Fibroblast of skin of right biceps (primary cell): Measurements from ENCODE around the gene KIF3B.
"Not testable (repeated sequence)": the region's sequence is repeated elsewhere in the genome, so short reads cannot be mapped to it uniquely, and the experiment has no call there.

Experiments used
- DNase-seq: peaks from one replicate; pipeline ENCODE4 v3.0.0-alpha.2; 2013

KIF3B gene

DNA sequence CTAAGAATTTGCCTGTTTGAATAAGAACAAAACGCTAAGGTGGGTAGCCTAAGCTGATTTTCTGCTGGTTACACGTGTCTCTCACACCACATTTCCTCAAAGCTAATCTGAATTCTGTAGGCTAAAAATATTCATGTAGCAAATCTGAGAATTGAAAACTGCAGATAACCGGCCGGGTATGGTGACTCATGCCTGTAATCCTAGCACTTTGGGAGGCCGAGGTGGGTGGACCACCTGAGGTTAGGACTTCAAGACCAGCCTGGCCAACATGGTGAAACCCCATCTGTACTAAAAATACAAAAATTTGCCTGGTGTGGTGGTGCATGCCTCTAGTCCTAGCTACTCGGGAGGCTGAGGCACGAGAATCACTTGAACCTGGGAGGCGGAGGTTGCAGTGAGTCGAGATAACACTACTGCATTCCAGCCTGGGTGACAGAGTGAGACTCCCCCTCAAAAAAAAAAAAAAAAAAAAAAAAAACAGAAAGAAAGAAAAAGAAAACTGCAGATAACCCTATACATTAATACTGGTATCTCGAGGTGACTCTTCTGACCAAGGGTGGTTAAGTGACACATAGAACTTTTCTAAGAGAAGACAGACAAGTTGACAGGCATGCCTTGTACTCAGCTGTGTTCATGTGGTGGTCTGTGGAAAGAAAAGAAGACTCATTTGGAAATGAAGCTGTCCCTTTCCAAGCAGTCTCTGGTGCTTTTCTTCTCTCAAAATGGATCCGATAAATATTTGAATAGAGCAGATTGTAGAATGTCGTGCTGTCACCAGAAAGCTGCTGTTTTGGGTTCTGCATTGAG, 55.9 kb downstream of the KIF3B start:
- no peak for DNase-seq

DNA sequence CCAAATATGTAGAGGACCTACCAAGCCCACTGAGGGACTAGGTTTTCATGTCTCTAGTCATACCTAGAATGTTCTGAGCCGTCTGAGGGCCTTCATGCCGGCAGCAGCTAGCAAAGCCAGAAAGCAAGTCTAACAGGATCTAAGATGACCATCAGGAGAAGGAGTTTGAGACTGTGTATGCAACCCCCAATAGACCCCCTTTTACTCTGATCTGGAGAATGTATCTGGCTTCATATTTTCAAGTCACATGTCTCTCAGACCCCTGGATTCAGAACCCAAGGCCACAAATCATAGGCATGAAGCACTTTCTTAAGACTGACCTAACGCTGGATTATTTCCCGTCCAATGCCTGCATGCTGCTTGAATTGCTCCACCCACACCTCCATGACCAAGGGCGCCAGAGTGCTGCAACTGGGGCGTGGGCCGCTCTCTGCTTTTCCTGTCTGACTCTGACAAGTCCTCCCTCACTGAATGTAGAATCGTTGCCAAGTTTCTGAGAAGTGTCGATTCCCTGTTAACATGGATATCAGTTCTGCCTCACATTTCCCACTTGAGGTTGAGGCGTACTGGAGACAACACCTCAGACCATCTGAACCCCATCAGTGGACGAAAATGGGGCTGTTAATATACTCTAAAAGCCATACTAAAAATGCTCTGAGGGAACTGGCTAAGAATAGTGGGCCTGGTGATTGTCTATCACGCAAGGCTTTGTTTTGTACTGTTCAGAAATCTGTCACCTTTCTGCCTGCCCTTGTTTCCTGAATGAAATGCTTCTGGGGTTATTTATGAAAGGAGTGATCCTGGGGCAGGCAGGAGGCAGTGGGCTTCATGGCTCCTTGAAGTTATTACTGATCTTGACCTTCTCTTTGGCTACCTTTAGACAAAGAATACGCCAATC, 56.8 kb downstream of the KIF3B start:
- no peak for DNase-seq

DNA sequence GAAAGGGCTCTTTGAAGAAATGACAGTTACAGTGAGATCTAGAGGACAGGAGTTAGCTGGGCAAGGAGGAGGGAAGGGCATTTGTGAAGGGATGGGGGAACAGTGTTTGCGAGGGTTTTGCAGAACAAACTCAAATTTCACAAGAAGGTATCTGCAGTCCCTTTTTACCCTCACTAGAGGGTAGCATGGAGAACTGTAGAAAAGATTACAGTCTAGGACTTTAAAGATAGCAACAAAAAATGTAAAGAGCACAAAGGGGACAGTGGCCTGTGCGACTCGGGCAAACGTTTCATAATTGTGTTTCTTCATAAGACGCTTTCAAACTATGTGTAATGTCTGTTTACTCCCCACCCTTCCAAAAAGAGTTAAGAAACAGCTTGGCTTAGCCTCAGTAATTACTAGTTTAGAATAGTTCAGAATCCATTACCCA, 59.5 kb downstream of the KIF3B start:
- peak; percentile 45 for DNase-seq

DNA sequence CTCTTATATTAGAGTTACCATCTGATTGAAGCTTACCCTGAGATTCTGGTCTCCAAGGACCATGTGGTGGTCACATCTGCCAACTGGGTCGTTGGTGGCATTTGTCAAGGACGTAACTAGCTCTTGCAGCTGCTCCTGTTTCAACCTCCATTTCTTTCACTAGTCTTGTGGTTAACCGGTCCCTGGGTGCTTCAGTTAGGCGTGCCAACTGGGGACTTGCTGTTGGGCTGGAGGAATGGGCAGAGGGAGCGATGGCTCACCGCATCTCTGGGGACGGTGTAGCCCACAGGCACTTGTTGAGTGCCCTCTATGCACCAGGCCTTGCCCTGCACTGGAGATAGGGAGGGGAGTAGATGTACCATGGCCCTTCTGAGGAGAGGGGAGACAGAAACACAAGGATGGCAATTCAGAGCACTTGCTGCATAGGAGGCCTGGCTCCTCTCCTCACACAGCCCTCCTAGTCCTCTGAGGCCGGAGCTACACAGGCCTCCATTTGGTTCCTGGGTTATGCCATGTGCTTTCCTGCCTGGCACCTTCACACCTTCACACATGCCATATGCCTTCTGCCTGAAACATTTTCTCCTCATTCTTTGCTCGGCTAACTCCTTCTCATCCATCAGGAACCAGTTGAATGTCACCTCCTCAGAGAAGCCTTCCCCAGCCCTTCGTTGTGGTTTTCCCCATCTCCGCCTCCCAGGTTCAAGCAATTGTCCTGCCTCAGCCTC, 60.6 kb downstream of the KIF3B start:
- DNase-seq: no peak

DNA sequence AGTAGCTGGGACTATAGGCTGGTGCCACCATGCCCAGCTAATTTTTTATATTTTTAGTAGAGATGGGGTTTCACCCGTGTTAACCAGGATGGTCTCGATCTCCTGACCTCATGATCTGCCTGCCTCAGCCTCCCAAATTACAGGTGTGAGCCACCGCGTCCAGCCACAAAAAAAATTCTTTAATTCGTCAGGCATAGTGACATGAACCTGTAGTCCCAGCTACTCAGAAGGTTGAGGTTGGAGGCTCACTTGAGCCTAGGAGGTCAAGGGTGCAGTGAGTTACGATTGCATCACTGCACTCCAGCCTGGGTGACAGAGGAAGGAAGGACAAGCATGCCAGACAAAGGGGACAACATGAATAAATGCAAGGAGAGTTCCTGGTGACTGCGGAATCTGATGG, 61.2 kb downstream of the KIF3B start:
- DNase-seq: no peak

DNA sequence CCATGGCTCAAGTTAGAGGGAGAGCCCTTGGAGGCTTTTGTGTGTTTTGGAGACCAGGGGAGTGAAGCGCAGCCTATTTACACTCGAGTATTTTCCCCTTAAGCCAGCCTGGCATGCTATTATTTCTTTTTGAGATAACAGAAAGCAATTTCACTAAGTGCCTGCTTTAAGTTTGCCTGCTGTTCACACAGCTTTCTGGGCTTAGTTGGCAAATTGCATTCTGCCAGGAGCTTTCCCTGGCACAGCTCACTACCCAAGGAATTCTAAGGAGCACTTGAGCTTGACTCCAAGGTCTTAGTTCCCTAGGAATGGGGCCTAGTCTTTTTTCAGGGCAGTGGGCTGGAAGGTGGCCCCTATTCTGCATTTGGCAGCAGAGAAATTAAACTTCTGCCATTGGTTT, 61.7 kb downstream of the KIF3B start:
- no peak for DNase-seq

DNA sequence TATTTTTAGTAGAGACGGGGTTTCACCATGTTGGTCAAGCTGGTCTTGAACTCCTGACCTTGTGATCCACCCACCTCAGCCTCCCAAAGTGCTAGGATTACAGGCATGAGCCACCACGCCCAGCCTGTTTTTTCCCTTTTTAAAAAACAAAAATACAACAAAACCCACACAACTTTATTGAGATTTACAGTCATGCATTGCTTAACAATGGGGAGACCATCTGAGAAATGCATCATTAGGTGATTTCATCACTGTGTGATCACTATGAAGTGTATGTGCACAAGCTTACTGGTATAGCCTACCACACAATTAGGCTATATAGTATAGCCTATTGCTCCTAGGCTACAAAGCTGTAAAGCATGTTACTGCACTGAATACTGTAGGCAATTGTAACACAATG, 63.6 kb downstream of the KIF3B start:
- DNase-seq: not testable (repeated sequence)

DNA sequence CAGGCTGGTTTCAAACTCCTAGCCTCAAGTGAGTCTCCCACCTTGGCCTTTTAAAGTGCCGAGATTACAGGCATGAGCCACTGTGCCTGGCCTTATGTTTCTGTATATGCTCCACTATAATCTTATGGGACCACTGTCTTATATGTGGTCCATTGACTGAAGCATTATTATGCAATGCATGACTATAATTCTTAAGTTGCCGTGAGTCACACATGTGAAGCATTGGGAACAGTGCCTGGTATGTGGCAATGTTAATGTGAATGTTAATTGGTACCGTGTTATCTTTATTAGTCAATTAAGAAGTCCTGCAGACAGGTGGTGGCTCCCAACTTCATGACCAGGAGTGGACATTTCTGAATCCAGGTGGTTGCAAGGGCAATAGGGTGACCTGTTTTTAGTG, 66.0 kb downstream of the KIF3B start:
- DNase-seq: peak; percentile 84

DNA sequence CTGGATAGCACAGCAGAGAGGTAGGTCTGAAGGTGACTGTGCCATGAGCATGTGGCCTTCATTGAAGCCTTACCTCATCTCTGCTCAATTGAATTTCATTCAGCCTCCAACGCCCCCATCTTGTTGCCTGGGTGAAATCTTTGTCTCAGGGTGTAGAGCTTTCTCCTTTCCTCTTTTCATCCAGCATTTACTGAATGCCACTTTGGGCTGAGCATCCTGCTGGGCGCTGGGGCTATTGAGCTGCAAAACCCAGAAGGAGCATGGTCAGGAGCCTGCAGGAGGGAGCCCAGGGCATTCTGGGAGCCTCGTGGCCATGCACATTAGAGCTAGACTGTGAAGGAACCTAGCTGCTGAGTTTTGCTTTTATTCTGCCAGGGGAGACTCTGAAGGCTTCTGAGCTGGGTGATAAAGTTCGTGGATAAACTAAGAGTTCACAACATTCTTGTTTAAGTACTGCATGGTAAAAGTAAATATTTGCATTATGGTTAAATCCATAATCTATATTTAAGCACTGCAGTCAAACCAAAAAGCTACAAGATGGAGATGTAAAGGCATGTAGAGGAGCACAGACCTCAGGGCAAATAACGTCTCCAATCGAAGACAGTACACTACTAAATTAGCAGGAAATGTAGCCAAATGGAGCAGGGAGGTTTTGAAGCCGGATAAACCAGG, 67.5 kb downstream of the KIF3B start:
- no peak for DNase-seq

DNA sequence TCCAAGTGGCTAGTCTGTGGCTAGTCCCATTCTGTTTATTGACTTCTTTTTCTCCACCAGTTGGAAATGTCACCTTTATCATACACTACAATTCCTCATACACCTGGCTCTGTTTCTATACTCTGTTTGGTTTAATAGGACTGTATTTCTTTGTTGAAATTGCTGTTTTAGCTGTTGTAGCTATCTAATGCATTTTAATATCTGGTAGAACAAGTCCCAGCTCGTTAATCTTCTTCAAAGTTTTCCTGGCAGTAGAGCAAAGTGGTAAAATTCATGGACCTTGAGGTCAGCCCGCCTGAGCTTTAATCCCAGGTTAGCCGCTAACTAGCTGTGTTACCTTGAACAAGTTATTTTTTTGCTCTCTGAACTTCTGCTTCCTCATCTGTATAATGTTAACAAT, 70.8 kb downstream of the KIF3B start:
- DNase-seq: no peak

DNA sequence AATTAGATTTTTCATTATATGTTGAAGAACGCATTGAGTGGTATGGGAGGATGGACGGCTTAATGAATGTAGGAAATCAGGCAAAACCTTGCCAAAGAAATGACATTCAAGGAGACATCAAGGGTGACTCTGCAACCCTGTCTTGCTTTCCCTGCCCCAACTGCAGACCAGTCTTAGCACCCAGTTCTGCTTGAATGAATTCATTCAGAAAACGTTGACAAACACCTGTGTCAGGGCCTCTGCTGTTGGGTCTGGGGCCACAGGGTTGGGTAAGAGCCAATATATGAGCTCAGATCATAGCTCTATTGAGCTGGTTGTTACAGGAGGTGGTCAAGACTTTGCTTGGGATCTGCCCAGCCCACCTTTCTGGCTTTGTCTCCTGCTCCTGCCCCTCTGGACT, 73.0 kb downstream of the KIF3B start:
- no peak for DNase-seq

DNA sequence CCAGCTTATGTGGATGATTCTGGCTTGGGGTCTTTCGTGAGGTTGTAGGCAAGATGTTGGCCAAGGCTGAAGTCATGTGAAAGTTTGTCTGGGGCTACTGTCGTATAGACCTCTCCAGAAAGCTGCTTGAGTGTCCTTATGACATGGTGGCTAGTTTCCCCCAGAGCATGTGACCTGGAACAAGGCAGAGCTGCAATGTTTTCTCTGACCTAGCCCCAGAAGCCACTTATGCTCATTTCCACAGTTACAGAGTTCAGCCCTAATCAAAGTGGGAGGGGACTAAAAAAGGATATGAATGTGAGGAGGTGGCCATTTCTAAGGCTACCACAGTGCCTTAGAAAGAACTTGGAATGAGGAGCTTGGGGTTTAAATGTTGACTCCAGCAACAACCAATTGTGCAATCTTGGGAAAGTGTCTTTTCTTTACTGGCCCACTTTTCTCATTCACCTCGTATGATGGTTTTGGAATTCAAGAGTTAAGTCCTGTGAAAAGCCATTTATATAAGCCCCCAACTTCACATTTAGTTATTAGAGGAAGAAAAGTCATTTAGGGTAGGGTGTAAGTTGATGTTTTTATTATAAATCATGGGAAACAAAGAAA, 74.8 kb downstream of the KIF3B start:
- no peak for DNase-seq

DNA sequence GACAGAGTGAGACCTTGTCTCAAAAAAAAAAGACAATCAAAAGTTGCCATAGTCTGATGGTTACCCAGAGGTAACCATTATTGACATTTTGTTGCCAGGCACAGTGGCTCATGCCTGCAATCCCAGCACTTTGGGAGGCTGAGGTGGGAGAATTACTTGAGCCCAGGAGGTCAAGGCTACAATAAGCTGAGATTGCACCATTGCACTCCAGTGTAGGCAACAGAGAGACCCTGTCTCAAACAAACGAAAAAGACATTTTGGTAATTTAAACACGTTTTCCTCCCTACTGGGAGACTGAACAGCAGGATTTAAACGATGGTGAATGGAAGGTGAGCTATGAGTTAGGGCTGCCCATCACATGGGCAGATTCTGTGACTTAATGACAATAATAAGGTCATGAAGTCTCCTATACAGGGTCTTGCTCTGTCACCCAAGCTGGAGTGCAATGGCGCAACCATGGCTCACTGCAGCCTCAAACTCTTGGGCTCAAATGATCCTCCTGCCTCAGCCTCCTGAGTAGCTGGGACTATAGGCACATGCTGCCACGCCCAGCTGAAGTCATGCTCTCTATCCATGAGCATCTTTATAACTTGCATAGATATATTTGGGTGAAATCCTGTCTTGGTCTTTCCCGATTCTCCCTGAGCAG, 76.5 kb downstream of the KIF3B start:
- DNase-seq: no peak

DNA sequence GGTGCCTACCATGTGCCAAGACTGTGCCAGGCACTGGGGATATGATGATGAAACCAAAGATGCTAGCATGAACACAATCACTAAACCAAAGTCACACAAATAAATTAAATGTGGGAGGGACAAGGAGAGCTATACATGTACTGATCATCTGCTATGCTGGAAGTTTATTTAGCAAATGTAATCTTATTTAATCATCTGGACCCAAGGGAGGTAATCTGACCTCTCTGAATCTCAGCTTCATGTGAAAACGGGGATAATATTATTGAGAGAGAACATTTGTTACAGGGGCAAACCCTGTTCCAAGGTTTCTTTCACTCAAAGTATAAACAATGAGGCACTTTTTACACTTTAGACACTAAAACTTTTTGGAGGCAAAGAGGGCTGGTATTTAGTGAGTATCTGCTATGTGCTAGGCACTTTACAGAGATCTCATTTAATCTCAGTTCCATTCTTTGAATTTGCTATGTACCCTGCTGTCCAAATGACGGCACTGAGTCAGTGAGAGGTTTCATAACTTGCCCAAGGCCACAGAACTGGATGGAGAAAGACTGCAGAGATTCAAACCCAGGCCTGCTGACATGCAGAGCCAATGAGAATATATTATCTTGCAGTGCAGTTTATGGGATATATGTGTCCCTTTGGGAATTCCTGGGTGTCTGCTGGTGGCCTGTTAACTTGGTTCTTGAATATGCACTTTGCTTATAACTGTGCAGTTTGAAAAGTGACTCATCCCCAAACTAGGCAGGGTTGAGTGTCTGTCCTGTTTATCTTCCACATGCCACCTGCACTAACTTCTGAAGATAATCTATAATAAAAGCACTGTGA, 77.4 kb downstream of the KIF3B start:
- peak; percentile 86 for DNase-seq

DNA sequence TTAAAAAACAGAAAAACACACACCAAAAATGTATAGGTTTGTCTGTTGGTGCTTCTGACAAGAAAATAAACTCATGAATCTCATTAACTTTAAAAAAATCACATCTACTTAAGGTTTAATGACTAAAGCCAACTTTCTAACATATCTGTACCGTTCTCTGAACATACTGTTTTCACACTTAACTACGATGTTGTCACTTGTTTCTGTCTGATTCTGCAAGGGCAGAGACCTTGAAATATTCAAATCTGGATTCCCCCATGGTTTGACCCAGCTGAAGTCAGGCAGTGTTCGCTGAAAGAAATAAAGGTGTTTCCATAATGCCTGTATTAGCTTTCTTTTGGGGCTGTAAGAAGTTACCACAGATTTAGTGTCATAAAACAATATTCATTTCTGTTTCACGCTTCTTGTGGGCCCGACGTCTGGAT, 78.0 kb downstream of the KIF3B start:
- no peak for DNase-seq

DNA sequence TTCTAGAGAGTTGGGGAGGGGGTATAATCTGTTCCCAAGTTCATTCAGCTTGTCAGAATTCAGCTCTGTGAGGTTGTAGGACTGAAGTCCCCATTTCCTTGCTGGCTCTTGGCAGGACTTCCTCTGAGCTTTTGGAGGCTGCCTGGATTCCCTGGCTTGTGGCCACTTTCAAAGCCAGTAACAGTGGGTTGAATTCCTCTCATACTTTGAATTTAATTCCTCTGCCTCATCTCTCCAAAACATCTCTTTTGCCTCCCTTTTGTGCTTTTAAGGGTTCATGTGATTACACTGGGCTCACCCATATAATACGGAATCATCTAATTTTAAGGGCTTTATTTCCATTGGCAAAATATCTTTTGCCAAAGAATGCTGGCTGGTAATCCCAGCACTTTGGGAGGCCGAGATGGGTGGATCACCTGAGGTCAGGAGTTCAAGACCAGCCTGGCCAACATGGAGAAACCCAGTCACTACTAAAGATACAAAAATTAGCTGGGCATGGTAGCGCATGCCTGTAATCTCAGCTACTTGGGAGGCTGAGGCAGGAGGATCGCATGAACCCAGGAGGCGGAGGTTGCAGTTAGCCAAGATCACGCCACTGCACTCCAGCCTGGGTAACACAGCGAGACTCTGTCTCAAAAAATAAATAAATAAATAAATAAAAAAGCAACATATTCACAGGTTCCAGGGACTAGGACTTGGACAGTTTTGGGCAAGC, 78.6 kb downstream of the KIF3B start:
- peak; percentile 90 for DNase-seq

DNA sequence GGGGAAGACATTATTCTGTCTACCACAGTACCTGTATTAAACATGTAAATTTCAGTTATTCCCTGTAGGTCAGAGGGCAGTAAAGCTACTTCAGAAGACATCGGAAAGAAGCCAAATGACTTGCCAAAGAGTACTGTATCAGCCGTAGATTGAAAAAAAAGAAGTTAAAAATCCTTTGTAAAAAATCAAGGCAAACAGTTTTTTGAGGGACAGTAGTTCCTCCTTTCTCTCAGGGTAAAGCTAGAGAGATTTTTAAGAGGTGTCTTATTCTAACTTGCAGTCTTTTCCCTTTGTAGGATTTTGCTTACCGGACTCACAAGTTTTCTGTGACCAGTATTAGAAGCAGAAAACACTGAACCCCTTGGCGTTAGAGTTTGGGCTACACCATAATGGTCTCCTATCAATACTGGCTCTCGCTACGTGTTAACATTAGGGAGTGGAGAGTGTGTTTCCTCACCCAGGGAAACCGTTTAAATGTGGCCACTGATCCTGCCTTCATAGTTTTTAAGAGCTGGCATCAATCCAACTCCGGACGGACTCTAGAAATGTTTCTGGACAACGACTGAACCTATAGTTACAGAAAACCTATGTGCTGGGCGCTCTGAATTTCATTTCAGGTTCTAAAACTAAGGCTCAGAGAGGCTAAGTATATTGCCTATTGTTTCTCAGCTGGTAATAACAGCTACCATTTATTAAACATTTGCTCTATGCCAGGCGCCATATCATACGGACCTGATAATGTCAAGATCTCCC, 79.3 kb downstream of the KIF3B start:
- DNase-seq: no peak

DNA sequence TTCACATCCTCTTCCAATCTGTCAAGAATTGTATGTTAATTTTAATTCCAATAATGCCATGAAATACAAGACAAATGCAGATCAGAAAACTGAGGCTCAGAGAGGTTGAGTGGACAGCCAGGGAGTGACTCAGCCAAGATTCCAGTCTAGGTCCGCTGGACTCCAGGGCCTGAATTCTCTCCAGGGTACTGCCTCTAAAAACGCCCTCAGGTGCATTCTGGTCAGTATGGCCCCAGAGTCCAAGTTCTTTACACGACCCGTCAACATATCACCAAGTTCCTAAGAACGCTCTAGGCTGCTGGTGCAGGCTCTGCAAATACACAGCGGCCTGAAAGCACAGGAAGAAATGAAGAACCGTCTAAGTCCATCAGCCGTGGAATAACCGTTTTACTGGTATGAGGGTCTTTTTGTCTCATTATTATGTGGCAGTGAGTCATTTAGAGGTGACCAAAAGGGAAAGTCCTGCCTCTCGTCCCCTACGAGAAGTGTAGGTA, 80.0 kb downstream of the KIF3B start:
- DNase-seq: no peak
